ENCODE results near the gene TSHZ2.

The TSHZ2 gene

GRCh38 chr20:53175135-53175780, 203.1 kb downstream of the TSHZ2 start:
- no peak for TF ChIP-seq REST (IDR thresholded peaks at IDR 0.05; ENCODE audit: insufficient read depth in 1 of 2, low read depth in 2 of 2, low read length in 2 of 2)
- TF ChIP-seq POLR2AphosphoS5 (IDR thresholded peaks at IDR 0.05; ENCODE audit: low read depth, low read length) = no peak
- TF ChIP-seq TAF1 (IDR thresholded peaks at IDR 0.05; ENCODE audit: borderline replicate concordance, insufficient read depth, low read length) = no peak
- TF ChIP-seq FOXP2 (optimal IDR thresholded peaks at IDR 0.05; ENCODE audit: borderline replicate concordance, extremely low read depth, extremely low read length, insufficient read depth) = no peak
- TF ChIP-seq SIN3A (IDR thresholded peaks at IDR 0.05; ENCODE audit: borderline replicate concordance, insufficient read depth, low read length) = no peak

- TF ChIP-seq REST (IDR thresholded peaks at IDR 0.05; ENCODE audit: insufficient read depth in 1 of 2, low read depth in 2 of 2, low read length in 2 of 2) = no peak
- no peak for TF ChIP-seq POLR2AphosphoS5 (IDR thresholded peaks at IDR 0.05; ENCODE audit: low read depth, low read length)
- TF ChIP-seq FOXP2 (optimal IDR thresholded peaks at IDR 0.05; ENCODE audit: borderline replicate concordance, extremely low read depth, extremely low read length, insufficient read depth) = no peak
- no peak for TF ChIP-seq SIN3A (IDR thresholded peaks at IDR 0.05; ENCODE audit: borderline replicate concordance, insufficient read depth, low read length)
- TF ChIP-seq TAF1 (IDR thresholded peaks at IDR 0.05; ENCODE audit: borderline replicate concordance, insufficient read depth, low read length) = no peak
These were observed 204.0 kb downstream of the TSHZ2 start for GRCh38 chr20:53176134-53176533.

GRCh38 chr20:53177687-53178086, 205.5 kb downstream of the TSHZ2 start:
- TF ChIP-seq SIN3A (IDR thresholded peaks at IDR 0.05; ENCODE audit: borderline replicate concordance, insufficient read depth, low read length) = no peak
- no peak for TF ChIP-seq POLR2AphosphoS5 (IDR thresholded peaks at IDR 0.05; ENCODE audit: low read depth, low read length)
- no peak for TF ChIP-seq REST (IDR thresholded peaks at IDR 0.05; ENCODE audit: insufficient read depth in 1 of 2, low read depth in 2 of 2, low read length in 2 of 2)
- no peak for TF ChIP-seq FOXP2 (optimal IDR thresholded peaks at IDR 0.05; ENCODE audit: borderline replicate concordance, extremely low read depth, extremely low read length, insufficient read depth)
- TF ChIP-seq TAF1 (IDR thresholded peaks at IDR 0.05; ENCODE audit: borderline replicate concordance, insufficient read depth, low read length) = no peak

GRCh38 chr20:53179749-53180148, 207.6 kb downstream of the TSHZ2 start:
- TF ChIP-seq SIN3A (IDR thresholded peaks at IDR 0.05; ENCODE audit: borderline replicate concordance, insufficient read depth, low read length) (no peak), POLR2AphosphoS5 (IDR thresholded peaks at IDR 0.05; ENCODE audit: low read depth, low read length) (no peak), REST (IDR thresholded peaks at IDR 0.05; ENCODE audit: insufficient read depth in 1 of 2, low read depth in 2 of 2, low read length in 2 of 2) (no peak), TAF1 (IDR thresholded peaks at IDR 0.05; ENCODE audit: borderline replicate concordance, insufficient read depth, low read length) (no peak), FOXP2 (optimal IDR thresholded peaks at IDR 0.05; ENCODE audit: borderline replicate concordance, extremely low read depth, extremely low read length, insufficient read depth) (no peak)

Data from PFSK-1 (cell line).